ENCODE data around the gene WNT11. TPM values are rescaled to one million over a fixed set of nuclear protein-coding genes. Genes with fewer than 3 reads are reported as not detected.

Gene WNT11
- total RNA-seq, 1 donor from 2014 or later = 6.9 TPM

DNA sequence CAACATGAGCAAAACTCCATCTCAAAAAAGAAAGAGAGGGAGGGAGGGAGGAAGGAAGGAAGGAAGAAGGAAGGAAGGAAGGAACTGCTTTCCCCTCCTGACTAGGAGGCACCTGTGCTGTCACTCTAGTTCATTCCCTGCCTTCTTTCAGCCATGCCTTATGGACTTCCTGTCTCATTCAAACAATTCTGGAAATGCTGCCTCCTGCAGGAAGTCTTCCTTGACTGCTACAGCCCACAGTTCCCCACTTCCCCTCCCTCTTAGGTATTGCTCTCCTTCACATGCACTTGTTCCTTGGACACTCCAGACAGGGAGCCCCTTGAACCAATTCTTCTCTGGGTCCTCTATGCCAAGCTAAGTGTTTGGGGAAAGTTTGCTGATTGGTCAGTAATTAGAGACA is 31.6 kb upstream of the WNT11 start:
- Histone ChIP-seq H3K9me3 (no peaks in the 10 kb centered on the region), H3K4me1 (peaks cover 9% of the 10 kb centered on the region), H3K27me3 (no peaks in the 10 kb centered on the region), H3K4me3 (no peak overlapping the region), H3K36me3 (no peaks in the 10 kb centered on the region), H3K27ac (no peak overlapping the region)
- no peak for DNase-seq (ENCODE audit: extremely low spot score in 2 of 2)
- no peak for TF ChIP-seq POLR2A (IDR thresholded peaks at IDR 0.05)
- TF ChIP-seq CTCF (IDR thresholded peaks at IDR 0.05) = no peak
- TF ChIP-seq POLR2AphosphoS5 (IDR thresholded peaks at IDR 0.05; ENCODE audit: insufficient read depth in 1 of 2, low read depth in 1 of 2) = no peak
- intact Hi-C loops (cut with DNase I) = no loop called here

- Histone ChIP-seq H3K27ac (no peak overlapping the region), H3K4me3 (peak overlapping the region in 1 of 2 donors; percentile 90)
- intact Hi-C loops (cut with DNase I) = no loop called here
Observed at GRCh38 chr11:76237000-76237649, 30.8 kb upstream of the WNT11 start.

DNA sequence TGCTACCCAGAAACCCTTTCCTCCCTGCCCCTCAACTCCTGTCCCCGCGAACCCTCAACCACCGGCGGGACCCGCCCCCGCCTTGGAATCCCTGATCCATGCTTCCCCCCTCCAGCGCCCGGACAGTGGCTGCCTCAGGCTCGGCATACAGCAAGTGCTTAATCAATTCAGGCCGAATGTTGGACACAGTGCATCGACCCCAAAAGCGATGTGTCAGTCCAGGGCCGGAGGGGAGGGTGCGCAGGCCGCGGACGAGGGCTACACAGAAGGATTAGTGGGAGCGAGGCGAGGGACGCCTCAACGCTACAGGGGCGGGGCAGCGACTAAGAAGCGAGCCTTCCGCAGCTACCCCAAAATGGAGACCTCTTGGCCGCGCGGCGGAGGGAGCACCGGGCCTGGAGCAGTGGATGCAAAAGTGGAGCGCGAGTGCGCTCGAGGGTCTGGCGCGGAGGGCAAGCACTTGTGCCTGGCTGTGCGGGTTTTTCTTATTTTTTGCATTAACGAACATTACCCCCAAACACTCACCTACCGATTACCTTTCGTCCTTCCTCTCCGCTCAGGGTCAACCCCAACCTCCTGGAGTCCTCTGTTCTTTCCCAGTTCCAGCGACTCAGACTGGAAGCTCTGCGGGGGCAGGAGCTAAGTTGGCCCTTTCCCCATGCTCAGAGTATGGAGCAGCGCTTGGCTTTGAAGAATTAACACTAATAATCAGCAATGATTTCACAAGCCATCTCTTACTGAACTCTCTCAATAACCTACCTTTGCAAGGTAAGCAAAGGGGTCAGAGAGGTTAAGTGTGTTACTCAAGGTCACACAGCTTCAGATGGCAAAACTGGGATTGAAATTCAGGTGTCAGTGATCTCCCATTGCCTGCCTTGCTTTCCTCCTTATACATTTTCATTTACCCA is 30.0 kb upstream of the WNT11 start:
- peak overlapping the region; percentile 65 to 90 for H3K4me3 ChIP-seq
- H3K36me3 ChIP-seq = no peaks in the 10 kb centered on the region
- TF ChIP-seq POLR2A (IDR thresholded peaks at IDR 0.05) (no peak), POLR2AphosphoS5 (IDR thresholded peaks at IDR 0.05; ENCODE audit: insufficient read depth in 1 of 2, low read depth in 1 of 2) (peak in 1 of 2 donors; percentile 60), CTCF (IDR thresholded peaks at IDR 0.05) (no peak)
- peaks cover 9% of the 10 kb centered on the region for H3K4me1 ChIP-seq
- intact Hi-C loops (cut with DNase I) = no loop called here
- no peak for DNase-seq (ENCODE audit: extremely low spot score in 2 of 2)
- H3K27ac ChIP-seq = peak overlapping the region; percentile 90
- H3K27me3 ChIP-seq = no peaks in the 10 kb centered on the region
- H3K9me3 ChIP-seq = no peaks in the 10 kb centered on the region

More at GRCh38 chr11:76237000-76237649, 30.8 kb upstream of the WNT11 start:
- no peaks in the 10 kb centered on the region for H3K9me3 ChIP-seq
- H3K27me3 ChIP-seq = no peaks in the 10 kb centered on the region
- DNase-seq (ENCODE audit: extremely low spot score in 2 of 2) = no peak
- H3K36me3 ChIP-seq = no peaks in the 10 kb centered on the region
- TF ChIP-seq CTCF (IDR thresholded peaks at IDR 0.05) (no peak), POLR2A (IDR thresholded peaks at IDR 0.05) (no peak)
- H3K4me1 ChIP-seq = peaks cover 9% of the 10 kb centered on the region

GRCh38 chr11:76235233-76236091 is 29.2 kb upstream of the WNT11 start:
- H3K27ac ChIP-seq = peak overlapping the region; percentile 90
- H3K4me3 ChIP-seq = peak overlapping the region; percentile 65 to 90
- intact Hi-C loops (cut with DNase I) = no loop called here
- H3K36me3 ChIP-seq = no peaks in the 10 kb centered on the region
- no peaks in the 10 kb centered on the region for H3K9me3 ChIP-seq
- DNase-seq (ENCODE audit: extremely low spot score in 2 of 2) = peak in 1 of 2 donors; percentile 94
- peaks cover 9% of the 10 kb centered on the region for H3K4me1 ChIP-seq
- no peaks in the 10 kb centered on the region for H3K27me3 ChIP-seq
- TF ChIP-seq POLR2A (IDR thresholded peaks at IDR 0.05) = peak in 1 of 2 donors; percentile 56
- TF ChIP-seq CTCF (IDR thresholded peaks at IDR 0.05) = no peak
- peak; percentile 56 to 63 for TF ChIP-seq POLR2AphosphoS5 (IDR thresholded peaks at IDR 0.05; ENCODE audit: insufficient read depth in 1 of 2, low read depth in 1 of 2)
